Measurements from ENCODE around the gene NKX6-2.

GRCh38 chr10:132807621-132808049, 21.7 kb upstream of the NKX6-2 start:
- TF ChIP-seq, protein P1, sequence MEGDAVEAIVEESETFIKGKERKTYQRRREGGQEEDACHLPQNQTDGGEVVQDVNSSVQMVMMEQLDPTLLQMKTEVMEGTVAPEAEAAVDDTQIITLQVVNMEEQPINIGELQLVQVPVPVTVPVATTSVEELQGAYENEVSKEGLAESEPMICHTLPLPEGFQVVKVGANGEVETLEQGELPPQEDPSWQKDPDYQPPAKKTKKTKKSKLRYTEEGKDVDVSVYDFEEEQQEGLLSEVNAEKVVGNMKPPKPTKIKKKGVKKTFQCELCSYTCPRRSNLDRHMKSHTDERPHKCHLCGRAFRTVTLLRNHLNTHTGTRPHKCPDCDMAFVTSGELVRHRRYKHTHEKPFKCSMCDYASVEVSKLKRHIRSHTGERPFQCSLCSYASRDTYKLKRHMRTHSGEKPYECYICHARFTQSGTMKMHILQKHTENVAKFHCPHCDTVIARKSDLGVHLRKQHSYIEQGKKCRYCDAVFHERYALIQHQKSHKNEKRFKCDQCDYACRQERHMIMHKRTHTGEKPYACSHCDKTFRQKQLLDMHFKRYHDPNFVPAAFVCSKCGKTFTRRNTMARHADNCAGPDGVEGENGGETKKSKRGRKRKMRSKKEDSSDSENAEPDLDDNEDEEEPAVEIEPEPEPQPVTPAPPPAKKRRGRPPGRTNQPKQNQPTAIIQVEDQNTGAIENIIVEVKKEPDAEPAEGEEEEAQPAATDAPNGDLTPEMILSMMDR (IDR thresholded peaks at IDR 0.05; ENCODE audit: low read length), result no peak
- TF ChIP-seq EZH2 (IDR thresholded peaks at IDR 0.05; ENCODE audit: borderline replicate concordance, low read length), result no peak
